ENCODE data around the gene CDK2AP2.

GRCh38 chr11:67501854-67502253 is 6.1 kb downstream of the CDK2AP2 start:
- TF ChIP-seq EP300 (IDR thresholded peaks at IDR 0.05) (no peak), CTCF (IDR thresholded peaks at IDR 0.05) (no peak), POLR2A (IDR thresholded peaks at IDR 0.05) (no peak)
